Transverse colon (tissue), 4 donors: ENCODE measurements around the gene PHF21B. TPM values are rescaled to one million over a fixed set of nuclear protein-coding genes. Genes with fewer than 3 reads are reported as not detected.

Experiments used
- DNase-seq: peaks from one replicate; pipeline ENCODE4 v3.0.0-alpha.2; 2019
- H3K27ac ChIP-seq, 4 donors: fragments of 200-600 bp; sonication (generic); 2 replicates each; pipeline ENCODE4 v1.5.1; 2016 to 2018; ENCODE audit warnings: inconsistent platforms in 4 of 4
- H3K27me3 ChIP-seq: fragments of 200-600 bp; sonication (generic); 2 replicates; pipeline ENCODE4 v1.5.1; 2017; ENCODE audit warnings: inconsistent platforms
- H3K36me3 ChIP-seq, 4 donors: fragments of 200-600 bp; sonication (generic); 2 replicates each; pipeline ENCODE4 v1.5.1; 2017 to 2019; ENCODE audit warnings: inconsistent platforms in 4 of 4
- H3K4me1 ChIP-seq, 4 donors: fragments of 200-600 bp; sonication (generic); 2 replicates each; pipeline ENCODE4 v1.5.1; 2017 to 2020; ENCODE audit warnings: inconsistent platforms in 4 of 4
- H3K4me3 ChIP-seq, 4 donors: fragments of 200-600 bp; sonication (generic); 1 replicate in 1 of 4; 2 replicates in 3 of 4; pipeline versions ENCODE4 v1.5.1 to v1.6.1; 2017 to 2019; ENCODE audit warnings: inconsistent platforms in 4 of 4
- H3K9me3 ChIP-seq, 2 donors: fragments of 200-600 bp; sonication (generic); 2 replicates each; pipeline ENCODE4 v1.5.1; 2017 to 2019; ENCODE audit warnings: inconsistent platforms in 2 of 2
- CTCF ChIP-seq, 5 experiments: fragments of 200-600 bp in 3 of 5; fragments of 450-650 bp in 2 of 5; sonication (generic) in 3 of 5; IDR thresholded peaks; 1 replicate in 2 of 5; 2 replicates in 3 of 5; pipeline ENCODE4 v1.5.1; 2016 to 2017; ENCODE audit warnings: antibody characterized with exemption in 5 of 5, inconsistent platforms in 3 of 5, mild to moderate bottlenecking in 2 of 5, moderate library complexity in 1 of 5
- EP300 ChIP-seq: sonication (generic); formaldehyde crosslinking; IDR thresholded peaks from one replicate; pipeline ENCODE4 v1.6.1; 2017; ENCODE audit warnings: antibody characterized with exemption, low read depth
- POLR2A ChIP-seq: fragments of 450-650 bp; IDR thresholded peaks from one replicate; pipeline ENCODE4 v1.6.1; 2016; ENCODE audit warnings: antibody characterized with exemption, mild to moderate bottlenecking, moderate library complexity
- POLR2AphosphoS5 ChIP-seq, 3 donors: sonication (generic); formaldehyde crosslinking; IDR thresholded peaks; one replicate each; pipeline ENCODE4 v1.6.1; 2016; ENCODE audit warnings: antibody characterized with exemption in 3 of 3
- WGBS, 2 donors: methylation state at CpG; one replicate each; pipeline ENCODE4 v1.1.5; 2018; ENCODE audit warnings: low coverage in 1 of 2; 5-methylcytosine and 5-hydroxymethylcytosine counted together
- in situ Hi-C, 4 donors: fragments of 200-750 bp; cut with MboI; loops; one replicate each; pipeline versions ENCODE4 v1.15.0 to v1.15.1; 2017; ENCODE audit warnings: low sequenced_read_pairs in 3 of 4, low pct_ligation_motif_present in 1 of 4, low pct_unique_long_range_greater_than_20kb in 1 of 4
- intact Hi-C: fragments of 100-400 bp; cut with DNase I; formaldehyde crosslinking; loops from one replicate; pipeline ENCODE4 v1.15.1; 2023; ENCODE audit warnings: low total_unique reads
- total RNA-seq, 4 donors: library from RNA; depleted of rRNA; stranded (reverse); fragments of >200 nt; gene quantifications; one replicate each; pipeline ENCODE4 v1.1.0, GENCODE V29; 2016

PHF21B gene
- total RNA-seq, 4 donors from 2014 or later: not detected

GRCh38 chr22:45036154-45036553 is 26.3 kb upstream of the PHF21B start:
- 76% methylated on average over 14 of the region's 15 CpGs; no CpG with 5 or more reads in 1 of the 2 donors for WGBS, 2 donors
- H3K4me3 ChIP-seq: no peak overlapping the region
- in situ Hi-C loops: no loop called here
- H3K36me3 ChIP-seq: no peaks in the 10 kb centered on the region
- no peak overlapping the region for H3K27ac ChIP-seq
- no peaks in the 10 kb centered on the region for H3K9me3 ChIP-seq
- DNase-seq: no peak
- no peaks in the 10 kb centered on the region for H3K4me1 ChIP-seq
- intact Hi-C loops: no loop called here
- peaks cover 9% of the 10 kb centered on the region for H3K27me3 ChIP-seq
- TF ChIP-seq POLR2A: no peak
- no peak for TF ChIP-seq EP300
- TF ChIP-seq POLR2AphosphoS5 (IDR thresholded peaks at IDR 0.05): no peak
- TF ChIP-seq CTCF (IDR thresholded peaks at IDR 0.05): no peak

- 89% methylated on average over 8 of the region's 8 CpGs; no CpG with 5 or more reads in 1 of the 2 donors for WGBS, 2 donors
- intact Hi-C loops (no loop called here), in situ Hi-C loops (no loop called here)
- no peaks in the 10 kb centered on the region for H3K36me3 ChIP-seq
- DNase-seq: no peak
- no peak overlapping the region for H3K27ac ChIP-seq
- H3K27me3 ChIP-seq: peaks cover 7% of the 10 kb centered on the region
- no peaks in the 10 kb centered on the region for H3K9me3 ChIP-seq
- H3K4me3 ChIP-seq: no peak overlapping the region
- no peaks in the 10 kb centered on the region for H3K4me1 ChIP-seq
- no peak for TF ChIP-seq POLR2AphosphoS5 (IDR thresholded peaks at IDR 0.05)
- TF ChIP-seq EP300: no peak
- no peak for TF ChIP-seq POLR2A
- no peak for TF ChIP-seq CTCF (IDR thresholded peaks at IDR 0.05)
Measured at GRCh38 chr22:45034821-45035220, 25.0 kb upstream of the PHF21B start.

- Histone ChIP-seq H3K36me3 (no peaks in the 10 kb centered on the region), H3K4me1 (no peaks in the 10 kb centered on the region), H3K9me3 (no peaks in the 10 kb centered on the region), H3K27me3 (peaks cover 7% of the 10 kb centered on the region), H3K4me3 (no peak overlapping the region), H3K27ac (no peak overlapping the region)
- no peak for TF ChIP-seq CTCF (IDR thresholded peaks at IDR 0.05)
- TF ChIP-seq POLR2AphosphoS5 (IDR thresholded peaks at IDR 0.05): no peak
- no peak for TF ChIP-seq POLR2A
- no peak for TF ChIP-seq EP300
- in situ Hi-C loops: no loop called here
- DNase-seq: no peak
- intact Hi-C loops: no loop called here
- 86 to 97% methylated on average over 6 to 10 of the region's 10 CpGs for WGBS, 2 donors
Measured at GRCh38 chr22:45034156-45034555, 24.4 kb upstream of the PHF21B start.

- Histone ChIP-seq H3K4me1 (no peaks in the 10 kb centered on the region), H3K36me3 (no peaks in the 10 kb centered on the region), H3K27me3 (peaks cover 7% of the 10 kb centered on the region), H3K4me3 (no peak overlapping the region), H3K27ac (no peak overlapping the region), H3K9me3 (no peaks in the 10 kb centered on the region)
- no peak for DNase-seq
- whole genome bisulfite sequencing, 2 donors: 28 to 30% methylated on average over 1 to 2 of the region's 2 CpGs
- intact Hi-C loops (no loop called here), in situ Hi-C loops (no loop called here)
- no peak for TF ChIP-seq CTCF (IDR thresholded peaks at IDR 0.05)
- TF ChIP-seq POLR2A: no peak
- TF ChIP-seq EP300: no peak
- TF ChIP-seq POLR2AphosphoS5 (IDR thresholded peaks at IDR 0.05): no peak
Measured at GRCh38 chr22:45033136-45033535, 23.3 kb upstream of the PHF21B start.
